GM18508 (cell line): ENCODE measurements around the gene DEPP1.

Experiments used
- ATAC-seq: cut with Tn5 transposase; IDR thresholded peaks from one replicate; pipeline ENCODE4 v1.9.1; 2021; ENCODE audit warnings: moderate number of reproducible peaks; ENCODE audit not compliant: insufficient read depth, unreplicated experiment

Gene DEPP1

GRCh38 chr10:44993922-44994751, 15.5 kb upstream of the DEPP1 start:
- no peak for ATAC-seq

GRCh38 chr10:44993226-44993921, 14.8 kb upstream of the DEPP1 start:
- ATAC-seq, result no peak

GRCh38 chr10:44992732-44993225, 14.2 kb upstream of the DEPP1 start:
- ATAC-seq, result no peak

GRCh38 chr10:44992070-44992731, 13.6 kb upstream of the DEPP1 start:
- no peak for ATAC-seq

GRCh38 chr10:44991571-44991970, 13.0 kb upstream of the DEPP1 start:
- ATAC-seq, result no peak

- ATAC-seq, result no peak
Observed at GRCh38 chr10:44990965-44991364, 12.4 kb upstream of the DEPP1 start.

GRCh38 chr10:44990302-44990655, 11.7 kb upstream of the DEPP1 start:
- no peak for ATAC-seq

GRCh38 chr10:44989597-44990301, 11.1 kb upstream of the DEPP1 start:
- no peak for ATAC-seq

- ATAC-seq, result no peak
Observed at GRCh38 chr10:44988957-44989585, 10.5 kb upstream of the DEPP1 start.

- no peak for ATAC-seq
Observed at GRCh38 chr10:44986670-44987069, 8.1 kb upstream of the DEPP1 start.

- ATAC-seq, result no peak
Observed at GRCh38 chr10:44986179-44986578, 7.6 kb upstream of the DEPP1 start.

GRCh38 chr10:44985175-44985681, 6.6 kb upstream of the DEPP1 start:
- ATAC-seq, result no peak

GRCh38 chr10:44984671-44985101, 6.1 kb upstream of the DEPP1 start:
- no peak for ATAC-seq

GRCh38 chr10:44983895-44984278, 5.3 kb upstream of the DEPP1 start:
- ATAC-seq, result no peak

- no peak for ATAC-seq
Observed at GRCh38 chr10:44983066-44983894, 4.7 kb upstream of the DEPP1 start.

GRCh38 chr10:44982496-44982895, 3.9 kb upstream of the DEPP1 start:
- ATAC-seq, result no peak

GRCh38 chr10:44982114-44982460, 3.5 kb upstream of the DEPP1 start:
- no peak for ATAC-seq

- peak; percentile 57 for ATAC-seq
Observed at GRCh38 chr10:44981172-44982113, 2.8 kb upstream of the DEPP1 start.
